HG03378 (cell line): ENCODE measurements around the gene LRPAP1.
A peak's percentile ranks its signal among the peaks of the same experiment; 100 is the strongest.
"Not testable (repeated sequence)": the region's sequence is repeated elsewhere in the genome, so short reads cannot be mapped to it uniquely, and the experiment has no call there.

Experiments
- ATAC-seq: cut with Tn5 transposase; IDR thresholded peaks from one replicate; pipeline ENCODE4 v1.9.1; 2021; ENCODE audit warnings: mild to moderate bottlenecking, moderate library complexity; ENCODE audit not compliant: unreplicated experiment

The LRPAP1 gene

DNA sequence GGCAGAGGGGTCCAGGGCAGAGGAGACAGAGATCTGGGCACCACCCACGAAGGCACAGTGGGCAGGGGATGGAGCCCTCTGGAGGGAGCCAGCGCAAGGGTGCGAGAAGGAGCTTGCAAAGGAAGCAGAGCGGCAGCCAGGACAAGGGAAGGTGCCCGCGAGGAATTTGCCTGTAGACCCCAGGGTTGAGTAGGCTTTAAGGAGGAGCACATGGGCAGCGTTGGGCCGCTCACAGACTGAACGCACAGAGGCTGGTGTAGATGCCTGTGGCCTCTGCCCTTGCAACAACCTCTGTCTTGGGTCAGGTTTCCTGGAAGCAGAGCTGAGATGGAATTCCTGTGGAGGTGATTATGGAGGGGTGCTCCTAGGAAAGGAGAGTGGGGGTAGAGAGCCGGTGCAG, 3.6 kb upstream of the LRPAP1 start:
- ATAC-seq = not testable (repeated sequence)

DNA sequence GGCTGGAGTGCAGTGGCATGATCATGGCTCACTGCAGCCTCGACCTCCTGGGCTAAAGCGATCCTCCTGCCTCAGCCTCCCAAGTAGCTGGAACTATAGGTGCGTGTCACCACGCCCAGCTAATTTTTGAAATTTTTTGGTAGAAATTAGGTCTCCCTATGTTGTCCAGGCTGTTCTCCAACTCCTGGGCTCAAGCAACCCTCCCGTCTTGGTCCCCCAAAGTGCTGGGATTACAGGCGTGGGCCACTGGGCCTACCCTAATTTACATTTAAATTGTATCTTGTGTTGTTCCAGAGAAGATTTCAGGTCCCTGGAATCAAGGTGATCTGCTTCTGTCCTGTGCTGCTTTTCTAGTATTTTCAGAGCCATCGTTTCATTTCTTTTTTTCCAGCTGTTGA, 1.2 kb upstream of the LRPAP1 start:
- no peak for ATAC-seq

- peak; percentile 2 for ATAC-seq
Observed at GRCh38 chr4:3532751-3533422, 665 bp upstream of the LRPAP1 start.

GRCh38 chr4:3531318-3531878, 824 bp downstream of the LRPAP1 start:
- peak; percentile 11 for ATAC-seq

DNA sequence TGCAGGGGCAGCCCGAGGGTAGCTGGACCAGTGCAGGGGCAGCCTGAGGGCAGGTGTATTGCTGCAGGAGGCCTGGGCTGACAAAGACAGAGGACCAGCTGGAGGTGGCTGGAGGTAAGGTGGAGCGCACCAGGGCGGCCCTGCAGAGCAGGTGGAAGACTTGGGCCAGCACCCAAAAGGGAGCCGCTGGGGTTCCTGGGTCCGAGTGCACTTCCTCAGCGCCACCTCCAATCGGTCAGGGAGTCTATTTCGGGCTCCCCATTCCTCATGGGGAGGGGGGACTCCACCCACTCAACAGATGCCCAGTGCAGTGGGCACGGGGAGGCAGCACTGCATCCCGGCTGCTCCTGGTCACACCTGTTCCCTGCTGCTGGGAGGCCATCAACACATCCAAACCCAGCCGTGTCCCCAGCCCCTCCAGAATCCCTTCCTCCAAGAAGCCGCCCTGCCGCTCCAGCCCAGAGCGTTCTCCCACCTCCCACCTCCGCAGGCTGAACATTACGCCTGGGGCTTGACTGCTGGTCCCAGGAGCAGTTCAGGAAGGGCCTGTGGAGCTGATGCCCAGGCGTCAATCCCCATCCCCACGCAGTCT, 1.5 kb downstream of the LRPAP1 start:
- no peak for ATAC-seq

DNA sequence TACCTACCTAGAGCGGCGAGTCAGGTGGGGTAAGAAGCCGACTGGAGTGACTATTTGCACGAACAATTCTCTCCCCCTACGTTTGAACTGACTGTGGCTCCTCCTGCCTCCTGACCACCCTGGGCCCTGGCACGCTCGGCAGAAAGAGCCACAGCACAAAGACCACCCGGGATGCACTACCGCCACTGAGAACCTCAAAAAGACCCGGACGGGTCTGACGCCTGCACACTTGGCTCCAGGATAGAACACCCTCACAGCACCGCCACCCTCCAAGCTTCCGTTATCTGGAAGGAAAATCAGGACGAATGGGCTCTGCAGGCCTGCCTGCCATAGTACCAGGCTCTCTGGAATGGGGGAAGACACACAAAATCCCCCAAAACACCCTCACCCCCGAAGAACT, 2.2 kb downstream of the LRPAP1 start:
- no peak for ATAC-seq

DNA sequence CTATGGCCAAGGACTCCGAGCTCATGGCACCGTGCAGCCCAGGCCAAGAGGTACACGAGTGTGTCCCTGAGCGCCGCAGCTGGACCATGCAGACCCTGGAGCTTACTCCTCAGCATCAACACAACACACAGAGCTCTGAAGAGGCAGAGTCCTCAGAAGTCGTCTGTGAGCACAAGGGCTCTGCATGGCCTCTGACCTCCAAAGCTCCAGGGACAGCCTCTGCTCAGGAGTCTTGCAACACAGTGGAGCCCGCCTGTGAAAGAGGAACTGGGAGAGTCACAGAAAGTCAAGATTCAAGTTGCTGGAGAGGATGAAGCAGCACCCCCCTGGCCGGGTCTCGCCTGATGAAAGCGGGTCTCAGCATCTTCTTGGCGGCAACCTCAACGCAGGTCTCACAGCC, 2.9 kb downstream of the LRPAP1 start:
- ATAC-seq = no peak

DNA sequence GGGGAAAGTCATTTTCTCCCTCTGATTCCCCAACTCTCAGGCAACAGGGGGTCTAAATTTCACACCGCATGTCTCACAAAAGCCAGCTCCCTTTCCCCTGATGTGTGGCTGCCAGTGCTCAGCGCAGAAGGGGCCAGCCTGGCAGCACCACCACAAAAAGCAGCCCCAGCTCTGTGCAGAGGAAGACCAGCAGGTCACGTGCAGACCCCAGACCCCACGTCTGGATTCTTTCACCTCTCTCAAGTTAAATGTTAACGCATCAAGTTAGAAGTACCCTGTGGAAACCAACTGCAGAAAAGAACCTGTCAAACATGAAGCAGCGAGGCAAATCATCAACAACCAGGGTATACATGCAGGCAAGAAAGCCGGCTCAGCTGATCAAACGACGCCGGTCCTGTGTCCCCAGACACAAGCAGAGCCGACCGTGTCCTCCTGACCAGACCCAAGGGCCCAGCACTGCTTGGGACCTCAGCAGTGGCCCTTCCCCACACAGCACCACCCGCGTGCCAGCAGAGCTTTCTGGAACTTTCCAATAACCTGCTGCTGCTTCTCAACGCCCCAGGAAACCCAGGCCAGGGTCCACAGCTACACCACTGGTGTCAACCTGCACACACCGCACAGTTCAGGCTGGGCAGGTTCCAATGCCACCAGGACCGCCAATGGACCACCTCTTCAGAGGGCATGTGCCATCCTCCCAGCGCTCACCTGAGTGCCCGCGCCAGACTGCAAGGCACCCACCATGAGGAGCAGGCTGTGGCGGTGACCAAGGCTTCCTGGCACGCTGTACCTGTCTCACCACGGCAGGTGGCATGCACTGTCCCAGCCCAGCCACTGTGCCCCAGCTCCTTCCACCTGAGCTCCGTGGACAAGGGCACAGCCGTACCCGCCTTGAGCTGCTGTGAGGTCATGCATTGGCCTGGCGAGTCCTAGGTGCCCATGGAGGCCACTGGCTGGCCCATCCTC, 4.0 kb downstream of the LRPAP1 start:
- ATAC-seq = no peak

- no peak for ATAC-seq
Observed at GRCh38 chr4:3527101-3527913, 4.9 kb downstream of the LRPAP1 start.

- no peak for ATAC-seq
Observed at GRCh38 chr4:3526456-3526855, 5.8 kb downstream of the LRPAP1 start.

GRCh38 chr4:3525532-3526430, 6.4 kb downstream of the LRPAP1 start:
- ATAC-seq = no peak

DNA sequence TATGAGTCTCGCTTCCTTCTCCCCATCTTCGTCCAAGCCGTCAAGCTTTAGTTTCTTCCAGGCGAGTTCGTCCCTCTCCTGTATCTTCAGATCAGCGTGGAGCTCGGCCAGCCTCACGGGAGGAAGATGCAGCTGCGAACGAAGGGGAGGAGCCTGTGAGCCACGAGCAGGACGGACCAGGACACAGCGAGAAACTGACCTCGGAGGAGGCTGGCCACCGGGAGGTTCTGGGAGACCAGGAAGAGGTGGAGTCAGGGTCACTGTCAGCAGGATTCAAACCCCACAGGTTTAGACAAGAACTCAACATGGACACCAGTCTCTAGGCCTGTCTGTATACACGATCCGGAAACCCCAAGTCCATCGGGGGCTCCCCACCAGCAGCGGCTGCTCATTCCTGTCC, 7.3 kb downstream of the LRPAP1 start:
- no peak for ATAC-seq

DNA sequence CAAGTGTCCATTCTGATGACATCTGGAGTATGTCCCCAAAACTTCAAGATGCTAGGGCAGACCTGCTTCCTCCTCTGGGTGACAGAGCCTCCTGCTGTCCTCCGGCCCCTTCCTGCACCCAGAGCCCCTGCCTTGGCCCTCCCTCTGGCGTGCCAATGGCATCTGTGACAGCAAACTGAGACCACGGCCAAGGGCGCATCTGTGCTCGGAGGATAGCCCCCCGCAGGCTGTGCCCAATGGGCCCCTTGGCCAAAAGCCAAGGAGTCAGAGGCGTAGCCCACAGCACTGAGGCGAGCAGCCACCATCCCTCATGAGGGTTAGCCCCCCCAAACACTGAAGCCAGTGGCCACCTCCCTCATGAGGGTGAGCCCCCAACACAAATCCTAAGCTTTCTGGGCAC, 7.9 kb downstream of the LRPAP1 start:
- ATAC-seq = no peak

DNA sequence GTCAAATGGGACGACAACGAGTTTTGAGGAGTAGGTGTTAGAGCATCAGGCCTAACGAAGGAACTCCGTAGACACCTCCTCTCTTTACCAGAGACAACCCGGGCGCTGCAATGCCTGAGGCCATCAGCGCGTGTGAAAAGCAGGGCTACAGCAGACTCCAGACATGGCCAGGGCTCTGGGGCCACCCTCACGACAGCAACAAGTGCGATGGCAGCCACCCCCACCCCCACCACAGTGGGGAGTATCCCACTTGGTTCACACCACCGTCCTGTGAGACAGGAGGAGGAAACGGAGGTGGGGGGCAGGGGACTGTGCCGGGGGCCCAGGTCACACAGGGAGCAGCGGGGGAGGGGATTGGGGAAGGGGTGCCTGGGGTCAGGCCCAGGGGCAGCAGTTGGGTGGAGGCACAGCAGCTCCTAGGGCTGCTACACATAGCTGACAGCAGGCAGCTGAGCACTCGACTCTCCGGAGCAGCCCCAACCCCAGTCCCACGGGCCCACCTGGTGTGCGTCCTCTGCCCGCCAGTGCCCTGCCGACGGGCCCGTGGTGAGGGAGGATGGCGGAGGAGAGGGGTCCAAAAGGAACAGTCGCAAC, 8.5 kb downstream of the LRPAP1 start:
- no peak for ATAC-seq

DNA sequence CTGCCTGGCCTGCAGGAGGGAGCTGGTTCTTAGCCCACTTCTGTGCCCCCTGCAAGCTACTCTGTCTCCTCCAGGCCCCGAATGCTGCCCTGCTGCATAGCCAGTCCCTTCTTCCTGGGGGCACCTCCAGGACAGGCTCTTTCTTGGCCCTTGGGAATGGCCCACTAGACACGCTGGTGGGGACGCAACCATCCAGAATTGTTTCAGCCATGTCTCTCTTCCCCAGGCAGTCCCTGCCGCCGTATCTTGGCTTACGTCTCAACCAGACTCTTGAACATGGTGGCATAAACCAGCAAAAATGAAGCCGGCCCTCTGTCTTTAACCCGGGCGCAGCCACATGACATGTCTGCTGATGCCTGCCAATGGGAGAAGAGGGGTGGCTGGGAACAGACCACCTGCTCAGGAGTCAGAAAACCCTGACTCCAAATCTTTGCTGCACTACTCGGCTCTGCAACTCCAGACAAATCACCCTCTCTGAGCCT, 9.0 kb downstream of the LRPAP1 start:
- no peak for ATAC-seq

DNA sequence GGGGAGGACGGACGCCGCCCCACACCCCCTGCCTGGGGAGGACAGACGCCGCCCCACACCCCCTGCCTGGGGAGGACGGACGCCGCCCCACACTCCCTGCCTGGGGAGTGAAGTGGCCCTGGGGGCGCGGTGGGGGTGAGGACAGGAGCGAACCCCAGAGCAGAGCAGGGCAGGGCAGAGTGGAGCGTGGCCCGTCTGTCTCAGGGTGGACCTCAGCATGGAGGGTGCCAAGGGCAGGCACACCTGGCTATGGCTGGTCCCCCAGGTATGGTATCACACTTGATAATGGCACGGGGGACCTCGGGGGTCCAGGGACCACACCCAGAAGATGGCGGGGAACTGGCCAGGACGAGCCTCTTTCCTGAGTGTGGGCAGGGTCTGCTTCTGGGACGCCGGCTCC, 9.6 kb downstream of the LRPAP1 start:
- no peak for ATAC-seq

DNA sequence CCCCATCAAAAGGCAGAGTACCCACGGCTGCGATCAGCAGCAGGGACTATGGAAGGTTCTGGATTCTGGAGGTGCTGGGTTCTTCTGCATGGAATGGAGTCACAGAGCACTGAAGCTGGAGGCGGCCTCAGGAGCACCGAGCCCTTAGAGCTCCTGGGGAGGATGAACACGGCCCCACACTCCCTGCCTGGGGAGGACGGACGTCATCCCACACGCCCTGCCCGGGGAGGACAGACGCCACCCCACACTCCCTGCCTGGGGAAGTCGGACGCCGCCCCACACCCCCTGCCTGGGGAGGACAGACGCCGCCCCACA, 9.9 kb downstream of the LRPAP1 start:
- ATAC-seq = no peak

DNA sequence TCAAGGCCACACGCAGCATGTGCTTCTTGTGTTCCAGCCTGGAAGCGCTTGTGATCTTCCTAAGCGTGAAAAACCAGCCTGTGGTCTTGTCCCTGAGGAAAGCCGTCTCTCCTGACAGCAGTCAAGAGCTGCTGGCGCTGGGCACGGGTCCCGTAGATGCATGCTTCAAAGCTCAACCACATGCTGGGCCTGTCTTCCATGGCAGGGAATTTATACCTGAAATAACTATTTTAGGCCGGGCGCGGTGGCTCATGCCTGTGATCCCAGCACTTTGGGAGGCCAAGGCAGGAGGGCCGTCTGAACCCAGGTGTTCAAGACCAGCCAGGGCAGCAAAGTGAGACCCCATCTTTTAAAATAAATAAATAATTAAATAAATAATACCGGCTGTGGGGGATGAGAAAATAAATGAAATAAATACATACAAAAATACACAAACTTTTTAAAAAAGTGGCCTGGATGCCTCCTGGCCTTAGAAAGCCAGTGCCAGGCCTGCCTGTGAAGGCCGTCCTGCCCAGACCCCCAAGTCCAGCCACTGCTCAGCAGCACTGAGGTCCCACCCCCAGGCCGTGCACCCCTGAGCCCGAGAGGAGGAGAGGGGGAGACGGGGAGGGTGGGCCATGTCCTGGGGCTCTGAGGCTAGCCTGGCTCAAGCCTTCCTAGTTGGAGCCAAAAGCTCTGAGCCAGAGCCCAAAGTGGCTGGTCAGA, 10.4 kb downstream of the LRPAP1 start:
- ATAC-seq = no peak
